GM19463 (cell line): ENCODE measurements around the gene CTDNEP1.
"Not testable (repeated sequence)": the region's sequence is repeated elsewhere in the genome, so short reads cannot be mapped to it uniquely, and the experiment has no call there.

Experiments used
- ATAC-seq: cut with Tn5 transposase; IDR thresholded peaks from one replicate; pipeline ENCODE4 v1.9.1; 2021; ENCODE audit warnings: mild to moderate bottlenecking, moderate library complexity; ENCODE audit not compliant: unreplicated experiment

CTDNEP1 gene

GRCh38 chr17:7249214-7249613 is 2.3 kb downstream of the CTDNEP1 start:
- ATAC-seq = no peak

- ATAC-seq = no peak
These were observed 2.7 kb downstream of the CTDNEP1 start for GRCh38 chr17:7248796-7249195.

- ATAC-seq = no peak
These were observed 4.8 kb downstream of the CTDNEP1 start for GRCh38 chr17:7246779-7247178.

GRCh38 chr17:7243838-7244237 is 7.7 kb downstream of the CTDNEP1 start:
- not testable (repeated sequence) for ATAC-seq

GRCh38 chr17:7243453-7243729 is 8.1 kb downstream of the CTDNEP1 start:
- ATAC-seq = no peak

GRCh38 chr17:7242717-7243452 is 8.6 kb downstream of the CTDNEP1 start:
- ATAC-seq = peak; percentile 38

- ATAC-seq = peak; percentile 21
These were observed 9.5 kb downstream of the CTDNEP1 start, which contains the start of gene GABARAP for GRCh38 chr17:7241783-7242716. Gene GABARAP, minus strand, starts transcription at chr17:7242449. Its CDS starts 119 bp downstream, at chr17:7242330.

- ATAC-seq = no peak
These were observed 10.3 kb downstream of the CTDNEP1 start for GRCh38 chr17:7241090-7241733.

GRCh38 chr17:7240375-7240774 is 11.2 kb downstream of the CTDNEP1 start:
- no peak for ATAC-seq

GRCh38 chr17:7239091-7240027 is 12.2 kb downstream of the CTDNEP1 start, which contains the start of gene PHF23:
Gene PHF23, minus strand, starts transcription at chr17:7239457. Its CDS starts 178 bp downstream, at chr17:7239279.
- ATAC-seq = peak; percentile 56

- no peak for ATAC-seq
These were observed 13.0 kb downstream of the CTDNEP1 start for GRCh38 chr17:7238420-7239090.

- no peak for ATAC-seq
These were observed 13.6 kb downstream of the CTDNEP1 start for GRCh38 chr17:7237761-7238419.

- ATAC-seq = no peak
These were observed 14.2 kb downstream of the CTDNEP1 start for GRCh38 chr17:7237266-7237760.

- no peak for ATAC-seq
These were observed 14.7 kb downstream of the CTDNEP1 start for GRCh38 chr17:7236808-7237207.

GRCh38 chr17:7235693-7236665 is 15.6 kb downstream of the CTDNEP1 start:
- no peak for ATAC-seq

GRCh38 chr17:7234083-7234951 is 17.2 kb downstream of the CTDNEP1 start, which contains the start of gene DVL2:
Gene DVL2, minus strand, starts transcription at chr17:7234517. Its CDS starts 255 bp downstream, at chr17:7234262.
- peak; percentile 46 for ATAC-seq

GRCh38 chr17:7233701-7234082 is 17.8 kb downstream of the CTDNEP1 start:
- ATAC-seq = no peak
